HepG2 (cell line): ENCODE measurements around the gene IGLON5. TPM values are rescaled to one million over a fixed set of nuclear protein-coding genes. Genes with fewer than 3 reads are reported as not detected.

Source experiments
- ARNT2 ChIP-seq: sonication (generic); formaldehyde crosslinking; IDR thresholded peaks from 2 replicates; pipeline ENCODE4 v1.8.0; 2022; ENCODE audit warnings: mild to moderate bottlenecking, low read depth, missing genetic modification reagents, moderate library complexity
- CHD4 ChIP-seq: fragments of 200-600 bp; sonication (generic); IDR thresholded peaks from 2 replicates; pipeline ENCODE4 v1.7.0; 2017; ENCODE audit warnings: mild to moderate bottlenecking, low read length, borderline replicate concordance
- DMTF1 ChIP-seq: sonication (generic); formaldehyde crosslinking; IDR thresholded peaks from 2 replicates; pipeline ENCODE4 v1.4.0; 2020; ENCODE audit warnings: mild to moderate bottlenecking, missing genetic modification reagents
- ETV5 ChIP-seq: IDR thresholded peaks from 2 replicates; pipeline ENCODE4 v1.6.1; 2018; ENCODE audit warnings: missing biosample characterization, missing genetic modification reagents, inconsistent platforms, borderline replicate concordance
- FOXA3 ChIP-seq: IDR thresholded peaks from 2 replicates; pipeline ENCODE4 v1.6.1; 2016; ENCODE audit warnings: missing genetic modification reagents, missing compliant biosample characterization
- KAT8 ChIP-seq: IDR thresholded peaks from 2 replicates; pipeline ENCODE4 v1.6.1; 2016; ENCODE audit warnings: missing genetic modification reagents, missing compliant biosample characterization
- LBX2 ChIP-seq: sonication (generic); formaldehyde crosslinking; IDR thresholded peaks from 2 replicates; pipeline ENCODE4 v1.5.0; 2020; ENCODE audit warnings: missing genetic modification reagents, mild to moderate bottlenecking, borderline replicate concordance
- MED8 ChIP-seq: sonication (generic); formaldehyde crosslinking; IDR thresholded peaks from 2 replicates; pipeline ENCODE4 v1.8.1; 2023; ENCODE audit warnings: mild to moderate bottlenecking, missing genetic modification reagents; ENCODE audit not compliant: insufficient replicate concordance
- NBN ChIP-seq: fragments of 450-650 bp; conservative IDR thresholded peaks from 2 replicates; pipeline ENCODE4 v1.6.1; 2017
- NFE2L2 ChIP-seq: fragments of 150-350 bp; IDR thresholded peaks from 2 replicates; pipeline ENCODE4 v1.6.1; 2014; ENCODE audit warnings: low read length
- PITX1 ChIP-seq: sonication (generic); formaldehyde crosslinking; IDR thresholded peaks from 2 replicates; pipeline ENCODE4 v1.5.1; 2020; ENCODE audit warnings: mild to moderate bottlenecking, missing genetic modification reagents
- PPARG ChIP-seq: conservative IDR thresholded peaks from 2 replicates; pipeline ENCODE4 v1.6.1; 2016; ENCODE audit warnings: missing biosample characterization, missing genetic modification reagents
- RARA ChIP-seq: IDR thresholded peaks from 2 replicates; pipeline ENCODE4 v1.6.1; 2016; ENCODE audit warnings: missing genetic modification reagents, missing compliant biosample characterization
- SATB2 ChIP-seq: sonication (generic); formaldehyde crosslinking; IDR thresholded peaks from 2 replicates; pipeline ENCODE4 v1.5.0; 2020; ENCODE audit warnings: missing genetic modification reagents
- ZBTB39 ChIP-seq: sonication (generic); formaldehyde crosslinking; IDR thresholded peaks from 2 replicates; pipeline ENCODE4 v1.5.0; 2020; ENCODE audit warnings: missing genetic modification reagents
- ZNF253 ChIP-seq: sonication (generic); formaldehyde crosslinking; IDR thresholded peaks from 2 replicates; pipeline ENCODE4 v1.8.0; 2022; ENCODE audit warnings: mild to moderate bottlenecking, missing genetic modification reagents, borderline replicate concordance
- ZNF274 ChIP-seq: sonication (generic); formaldehyde crosslinking; IDR thresholded peaks from 2 replicates; pipeline ENCODE4 v1.5.1; 2020; ENCODE audit warnings: mild to moderate bottlenecking, missing genetic modification reagents
- ZNF343 ChIP-seq: sonication (generic); formaldehyde crosslinking; IDR thresholded peaks from 2 replicates; pipeline ENCODE4 v1.4.0; 2020; ENCODE audit warnings: mild to moderate bottlenecking, missing genetic modification reagents
- ZNF547 ChIP-seq: sonication (generic); formaldehyde crosslinking; IDR thresholded peaks from 2 replicates; pipeline ENCODE4 v1.5.1; 2020; ENCODE audit warnings: mild to moderate bottlenecking, missing genetic modification reagents
- ZNF577 ChIP-seq: sonication (generic); formaldehyde crosslinking; IDR thresholded peaks from 2 replicates; pipeline ENCODE4 v1.4.0; 2020; ENCODE audit warnings: mild to moderate bottlenecking, low read depth, missing genetic modification reagents, borderline replicate concordance
- ZUFSP ChIP-seq: sonication (generic); formaldehyde crosslinking; IDR thresholded peaks from 2 replicates; pipeline ENCODE4 v1.9.0; 2021; ENCODE audit warnings: missing genetic modification reagents, mild to moderate bottlenecking, borderline replicate concordance
- polyA plus RNA-seq, 8 experiments: library from polyadenylated mRNA; depleted of rRNA in 3 of 8; stranded (reverse) in 7 of 8; unstranded in 1 of 8; fragments of >200 nt; fragmentation: Illumina TruSeq in 4 of 8; extraction: Trizol in 4 of 8; gene quantifications; 2 replicates each; pipeline versions ENCODE4 v1.2.1 to v1.2.3, GENCODE V29; 2011 to 2016; ENCODE audit warnings: low read depth in 4 of 8, missing spikeins in 1 of 8, mixed read lengths in 1 of 8; ENCODE audit not compliant: insufficient read depth in 1 of 8
- total RNA-seq, 5 experiments: library from RNA; depleted of rRNA; stranded (reverse); fragments of >200 nt; fragmentation: Illumina TruSeq; extraction: Trizol; gene quantifications; 2 replicates each; pipeline ENCODE4 v1.2.3, GENCODE V29; 2016; ENCODE audit warnings: low read depth in 1 of 5
- TF ChIP-seq, protein P1 (sequence below): sonication (generic); formaldehyde crosslinking; IDR thresholded peaks from 2 replicates; pipeline ENCODE4 v1.4.0; 2020; ENCODE audit warnings: low read depth, mild to moderate bottlenecking, missing genetic modification reagents

The IGLON5 gene
- total and polyA plus RNA-seq, 2 of the 13 experiments (the other 11 are each of a cell fraction or from before 2014, with no cell fraction given): 0.04 to 5.7 TPM

- no peak for TF ChIP-seq SATB2
- no peak for TF ChIP-seq NFE2L2
- TF ChIP-seq MED8 (CRISPR knock-in tag): no peak
- no peak for TF ChIP-seq ZNF577 (CRISPR knock-in tag)
- TF ChIP-seq NBN: no peak
- TF ChIP-seq ETV5 (CRISPR knock-in tag): no peak; the same call in 1 of the 2 replicates
- no peak for TF ChIP-seq ZNF343 (CRISPR knock-in tag)
- TF ChIP-seq DMTF1: no peak
- peak; percentile 98 for TF ChIP-seq PPARG (CRISPR knock-in tag)
- TF ChIP-seq ZNF547 (CRISPR knock-in tag): no peak
- no peak for TF ChIP-seq KAT8 (CRISPR knock-in tag)
- no peak for TF ChIP-seq PITX1 (CRISPR knock-in tag)
- TF ChIP-seq RARA: peak; percentile 46
- TF ChIP-seq FOXA3: 0 out of 2 replicates have a peak, but pooled peaks have one; percentile 10
- TF ChIP-seq LBX2 (CRISPR knock-in tag): no peak
- TF ChIP-seq ZNF253 (CRISPR knock-in tag): no peak
- TF ChIP-seq, protein P1, sequence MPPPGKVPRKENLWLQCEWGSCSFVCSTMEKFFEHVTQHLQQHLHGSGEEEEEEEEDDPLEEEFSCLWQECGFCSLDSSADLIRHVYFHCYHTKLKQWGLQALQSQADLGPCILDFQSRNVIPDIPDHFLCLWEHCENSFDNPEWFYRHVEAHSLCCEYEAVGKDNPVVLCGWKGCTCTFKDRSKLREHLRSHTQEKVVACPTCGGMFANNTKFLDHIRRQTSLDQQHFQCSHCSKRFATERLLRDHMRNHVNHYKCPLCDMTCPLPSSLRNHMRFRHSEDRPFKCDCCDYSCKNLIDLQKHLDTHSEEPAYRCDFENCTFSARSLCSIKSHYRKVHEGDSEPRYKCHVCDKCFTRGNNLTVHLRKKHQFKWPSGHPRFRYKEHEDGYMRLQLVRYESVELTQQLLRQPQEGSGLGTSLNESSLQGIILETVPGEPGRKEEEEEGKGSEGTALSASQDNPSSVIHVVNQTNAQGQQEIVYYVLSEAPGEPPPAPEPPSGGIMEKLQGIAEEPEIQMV (CRISPR knock-in tag): no peak
- TF ChIP-seq CHD4: no peak
- no peak for TF ChIP-seq ZNF274 (CRISPR knock-in tag)
- no peak for TF ChIP-seq ZUFSP (CRISPR knock-in tag)
- peak; percentile 57; the same call in 1 of the 2 replicates for TF ChIP-seq ARNT2 (CRISPR knock-in tag)
- peak; percentile 54; the same call in 1 of the 2 replicates for TF ChIP-seq ZBTB39
Observed at GRCh38 chr19:51366389-51367254, 55.2 kb downstream of the IGLON5 start (continued).
